GM21515 (cell line): ENCODE results near the gene LGR4.
"Not testable (repeated sequence)": the region's sequence is repeated elsewhere in the genome, so short reads cannot be mapped to it uniquely, and the experiment has no call there.

Experiments
- ATAC-seq: cut with Tn5 transposase; IDR thresholded peaks from one replicate; pipeline ENCODE4 v1.9.1; 2021; ENCODE audit not compliant: unreplicated experiment

The LGR4 gene

DNA sequence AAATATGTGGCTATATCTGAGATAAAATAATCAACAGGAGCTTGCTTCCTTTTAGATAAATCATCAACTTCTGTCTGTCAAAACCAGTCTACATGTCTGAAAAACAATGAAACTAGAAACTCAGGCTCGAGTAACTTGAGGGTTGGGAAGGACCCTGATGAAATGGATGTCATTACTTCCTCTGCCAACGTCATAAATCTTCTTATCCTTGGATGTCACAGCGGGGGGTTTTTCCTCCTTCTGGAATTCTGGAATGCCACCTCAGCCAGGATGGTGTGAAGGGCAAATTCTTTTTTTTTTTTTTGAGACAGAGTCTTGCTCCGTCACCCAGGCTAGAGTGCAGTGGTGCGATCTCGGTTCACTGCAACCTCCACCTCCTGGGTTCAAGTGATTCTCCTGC is 13.4 kb downstream of the LGR4 start:
- ATAC-seq = no peak

DNA sequence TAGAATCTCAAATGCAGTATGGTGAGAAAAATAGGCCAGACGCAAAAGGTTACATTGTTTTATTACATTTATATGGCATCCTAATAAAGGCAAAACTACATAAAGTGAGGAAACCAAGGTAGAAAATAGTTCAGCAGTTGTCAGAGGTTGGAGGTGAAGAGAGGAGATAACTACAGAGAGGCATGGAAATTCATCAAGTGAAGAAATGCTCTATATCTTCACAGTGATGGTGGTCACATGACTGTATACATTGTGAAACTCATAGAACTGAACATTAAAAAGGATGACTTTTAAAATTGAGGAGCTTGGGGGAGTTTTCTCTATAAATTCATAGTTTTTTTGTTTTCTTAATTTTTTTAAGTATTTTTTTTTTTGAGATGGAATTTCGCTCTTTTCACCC is 14.4 kb downstream of the LGR4 start:
- no peak for ATAC-seq

DNA sequence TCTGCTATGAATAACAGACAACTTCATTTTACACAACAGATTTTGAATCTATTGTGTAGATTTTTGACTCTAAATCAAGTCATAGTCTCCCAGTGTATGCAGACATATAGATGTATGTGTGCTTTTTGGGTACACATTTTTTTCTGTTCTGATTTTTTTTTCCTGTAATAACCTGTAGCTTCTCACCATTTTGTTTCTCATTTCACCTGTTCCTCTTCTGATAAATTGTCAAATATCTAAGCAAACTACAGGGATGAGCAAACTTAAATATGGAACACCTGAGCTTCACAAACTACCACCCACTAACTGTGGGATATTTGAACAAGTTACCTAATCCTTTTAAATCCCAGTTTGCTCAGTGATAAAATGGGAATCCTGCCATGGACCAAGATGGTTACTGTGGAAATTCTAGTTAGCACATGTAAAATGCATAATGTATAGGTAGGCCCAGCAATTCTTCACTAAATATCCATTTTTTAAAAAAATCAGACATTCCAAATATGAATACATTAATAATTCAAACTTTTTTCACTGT is 15.7 kb downstream of the LGR4 start:
- no peak for ATAC-seq

DNA sequence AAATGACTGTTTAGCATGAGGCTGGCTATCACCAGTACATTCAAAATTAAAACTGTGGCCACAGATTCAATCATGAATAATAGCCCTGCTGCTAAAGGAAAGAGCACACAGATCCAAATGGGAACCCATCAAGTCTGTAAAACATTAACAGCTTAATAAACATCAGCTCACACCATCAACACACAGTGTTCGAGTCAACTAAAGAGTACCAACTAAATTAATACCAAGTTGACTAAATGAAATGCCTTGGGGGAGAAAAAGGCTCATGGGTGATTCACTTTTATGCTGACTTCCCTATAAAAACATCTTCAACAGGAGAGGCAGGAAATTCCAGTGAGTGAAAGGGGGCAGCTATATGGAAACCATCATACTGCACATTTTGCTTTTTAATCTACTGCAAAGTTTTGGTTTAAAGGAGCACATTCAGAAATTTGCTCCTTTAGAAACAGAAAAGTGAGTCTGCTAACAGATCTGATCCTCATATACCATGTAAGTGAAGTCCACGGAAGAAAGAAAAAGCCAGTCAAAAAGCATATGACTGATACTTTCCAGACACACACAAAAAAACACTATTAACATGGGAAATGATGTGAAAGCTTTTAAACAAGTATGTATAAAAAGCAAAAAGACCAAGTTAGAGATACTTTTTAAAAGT is 16.3 kb downstream of the LGR4 start:
- no peak for ATAC-seq

DNA sequence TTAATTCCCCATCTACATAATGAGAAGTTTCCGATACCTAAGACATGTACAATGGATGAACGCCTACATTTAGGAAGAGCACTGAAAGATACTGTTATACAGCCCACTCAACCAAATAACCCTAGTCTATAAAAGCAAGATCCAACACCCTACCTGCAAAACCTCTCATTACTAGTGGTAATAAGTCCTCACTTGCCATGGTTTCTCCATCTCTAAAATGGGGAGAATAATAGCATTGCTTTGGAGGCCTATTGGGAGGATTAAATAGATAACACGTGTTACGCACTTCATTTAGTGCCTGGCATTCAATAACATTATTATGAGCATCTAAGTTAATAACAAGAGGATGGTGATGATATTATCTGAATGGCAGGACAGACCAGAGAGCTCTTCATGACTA is 16.9 kb downstream of the LGR4 start:
- no peak for ATAC-seq

DNA sequence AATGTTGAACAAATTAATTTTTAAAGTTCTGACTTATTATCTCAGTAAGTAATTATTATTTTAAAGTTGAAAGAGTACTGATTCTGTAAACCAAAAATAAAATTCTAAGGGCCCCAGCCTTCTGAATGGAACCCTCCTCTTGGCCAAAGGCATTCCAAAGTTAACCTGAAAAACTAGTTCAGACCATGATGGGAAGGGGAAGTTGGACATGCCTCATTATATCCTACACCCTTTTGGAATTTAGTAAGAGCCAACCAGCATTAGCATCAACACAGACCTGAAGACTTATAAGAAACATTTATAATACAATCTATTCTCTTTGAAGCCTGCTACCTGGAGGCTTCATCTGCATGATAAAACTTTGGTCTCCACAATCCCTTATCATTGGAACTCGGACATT is 18.9 kb downstream of the LGR4 start:
- ATAC-seq = no peak

DNA sequence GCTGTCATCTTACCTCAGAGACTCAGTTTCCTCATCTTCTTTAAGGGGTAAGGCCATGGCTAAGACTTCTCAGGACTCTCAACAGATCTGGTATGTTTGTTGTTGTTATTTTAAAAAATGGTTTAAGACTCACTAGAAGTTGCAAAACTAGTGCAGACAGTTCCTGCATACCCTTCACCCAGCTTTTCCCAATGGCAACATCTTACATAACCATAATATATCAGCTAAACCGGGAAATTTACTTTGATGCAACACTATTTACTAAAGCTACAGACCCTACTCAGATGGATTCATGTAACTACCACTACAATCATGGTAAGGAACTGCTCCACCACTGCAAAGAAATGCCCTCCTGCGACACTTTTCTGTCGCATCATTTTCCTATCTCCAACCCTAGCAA is 20.4 kb downstream of the LGR4 start:
- ATAC-seq = no peak

DNA sequence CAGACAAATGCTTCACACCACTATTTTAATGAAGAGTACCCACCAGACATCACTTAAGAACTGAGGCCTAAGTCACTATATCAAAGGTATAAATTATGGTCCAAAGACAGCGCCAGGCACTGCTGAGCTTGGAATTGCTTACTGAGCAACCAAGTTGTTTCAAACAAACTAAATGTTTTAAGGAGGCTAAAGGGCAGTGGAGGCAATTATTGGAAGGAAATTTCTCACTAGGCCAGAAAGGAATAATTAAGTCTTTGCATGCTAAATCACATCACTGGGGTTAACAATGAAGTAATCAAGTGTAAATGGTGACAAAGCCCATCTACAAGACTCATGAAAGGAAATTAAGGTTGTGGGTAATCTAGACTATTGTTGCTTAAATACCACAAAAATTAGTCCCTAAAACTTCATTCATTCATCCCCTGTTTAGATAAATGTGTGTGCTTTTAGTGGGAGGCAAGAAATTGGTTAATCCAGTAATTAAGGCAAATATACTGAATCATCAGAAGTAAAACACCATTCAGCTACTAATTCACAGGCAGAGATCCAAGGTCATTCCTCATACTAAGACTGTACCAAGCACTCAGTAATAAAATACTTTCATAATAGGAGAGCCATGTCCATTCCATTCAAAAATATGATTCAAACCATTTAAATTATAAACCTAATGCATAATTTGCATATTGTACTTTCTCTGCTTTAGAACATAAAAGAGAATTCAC is 21.2 kb downstream of the LGR4 start:
- ATAC-seq = no peak

DNA sequence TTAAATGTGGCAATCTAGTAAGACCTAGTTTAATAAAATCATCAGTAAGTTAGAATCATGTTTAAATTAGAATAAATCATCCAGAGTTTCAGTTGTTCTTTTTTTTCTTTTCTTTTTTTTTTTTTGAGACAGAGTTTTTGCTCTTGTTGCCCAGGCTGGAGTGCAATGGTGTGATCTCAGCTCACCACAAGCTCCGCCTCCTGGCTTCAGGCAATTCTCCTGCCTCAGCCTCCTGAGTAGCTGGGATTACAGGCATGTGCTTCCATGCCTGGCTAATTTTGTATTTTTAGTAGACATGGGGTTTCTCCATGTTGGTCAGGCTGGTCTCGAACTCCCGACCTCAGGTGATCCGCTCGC is 24.4 kb downstream of the LGR4 start:
- not testable (repeated sequence) for ATAC-seq

DNA sequence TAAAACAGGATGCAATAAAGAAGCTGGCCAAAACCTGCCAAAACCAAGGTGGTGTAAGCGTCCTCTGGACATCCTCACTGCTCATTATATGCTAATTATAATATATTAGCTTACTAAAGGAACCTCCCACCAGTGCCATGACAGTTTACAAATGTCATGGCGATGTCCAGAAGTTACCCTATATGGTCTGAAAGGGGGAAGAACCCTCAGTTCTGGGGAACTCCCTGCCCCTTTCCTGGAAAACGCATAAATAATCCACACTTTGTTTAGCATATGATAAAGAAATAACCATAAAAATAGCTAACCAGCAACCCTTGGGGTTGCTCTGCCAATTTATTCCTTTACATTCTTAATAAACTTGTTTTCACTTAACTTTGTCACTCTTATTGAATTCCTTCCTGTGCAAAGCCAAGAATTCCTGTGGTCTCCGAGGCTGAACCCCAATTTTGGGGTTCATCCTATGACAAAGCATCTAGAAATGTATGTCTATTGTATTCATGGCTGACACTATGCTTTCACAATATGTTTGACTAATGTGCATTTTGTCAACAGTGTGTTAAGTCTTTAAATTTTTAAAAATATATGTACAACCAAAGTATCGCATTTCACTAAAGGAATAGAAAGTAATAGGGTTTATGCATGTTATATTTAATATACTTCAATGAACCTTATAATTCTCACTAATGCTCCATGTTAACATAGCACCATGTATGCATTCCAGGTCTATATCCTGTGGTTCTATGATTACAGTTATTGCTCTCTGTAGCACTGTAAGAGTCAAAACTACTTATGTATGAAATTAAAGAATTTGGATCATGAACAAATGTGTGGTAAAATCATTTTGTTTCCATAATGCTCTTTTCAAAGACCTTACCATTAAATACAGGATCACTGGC is 25.1 kb downstream of the LGR4 start:
- no peak for ATAC-seq

DNA sequence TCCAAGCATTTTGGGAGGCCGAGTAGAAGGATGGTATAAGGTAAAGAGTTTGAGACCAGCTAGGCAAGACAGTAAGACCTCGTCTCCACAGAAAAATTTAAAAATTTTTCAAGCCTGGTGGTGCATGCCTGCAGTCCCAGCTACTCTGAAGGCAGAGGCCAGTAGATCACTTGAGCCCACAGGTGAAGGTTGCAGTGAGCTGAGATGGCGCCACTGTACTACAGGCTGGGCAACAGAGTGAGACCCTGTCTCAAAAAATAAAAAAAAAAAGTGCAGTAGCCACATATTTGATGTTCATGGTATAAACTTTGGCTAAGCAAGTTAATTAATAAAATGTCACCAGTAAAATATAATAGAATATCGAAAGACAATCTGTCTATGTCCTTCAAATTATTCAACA is 27.0 kb downstream of the LGR4 start:
- ATAC-seq = no peak

DNA sequence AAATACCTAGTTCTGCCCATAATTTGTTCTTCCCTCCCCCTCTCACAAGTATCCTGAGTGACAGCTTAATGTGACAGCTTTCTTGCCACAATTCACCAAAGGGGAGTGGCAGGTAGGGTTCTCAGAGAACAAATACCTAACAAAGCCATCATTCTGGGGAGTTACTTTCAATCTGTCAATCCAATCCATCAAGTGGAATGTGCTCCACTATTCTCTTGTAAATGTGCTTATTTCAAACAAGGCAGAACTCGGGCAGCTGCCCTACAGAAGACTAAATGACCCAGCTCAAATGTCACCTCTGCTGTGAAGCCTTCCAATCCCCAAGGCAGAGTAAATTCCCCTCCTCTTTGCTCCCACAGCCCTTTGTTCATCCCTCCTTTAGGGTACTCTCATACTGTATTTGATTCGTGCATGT is 27.8 kb downstream of the LGR4 start:
- ATAC-seq = no peak

DNA sequence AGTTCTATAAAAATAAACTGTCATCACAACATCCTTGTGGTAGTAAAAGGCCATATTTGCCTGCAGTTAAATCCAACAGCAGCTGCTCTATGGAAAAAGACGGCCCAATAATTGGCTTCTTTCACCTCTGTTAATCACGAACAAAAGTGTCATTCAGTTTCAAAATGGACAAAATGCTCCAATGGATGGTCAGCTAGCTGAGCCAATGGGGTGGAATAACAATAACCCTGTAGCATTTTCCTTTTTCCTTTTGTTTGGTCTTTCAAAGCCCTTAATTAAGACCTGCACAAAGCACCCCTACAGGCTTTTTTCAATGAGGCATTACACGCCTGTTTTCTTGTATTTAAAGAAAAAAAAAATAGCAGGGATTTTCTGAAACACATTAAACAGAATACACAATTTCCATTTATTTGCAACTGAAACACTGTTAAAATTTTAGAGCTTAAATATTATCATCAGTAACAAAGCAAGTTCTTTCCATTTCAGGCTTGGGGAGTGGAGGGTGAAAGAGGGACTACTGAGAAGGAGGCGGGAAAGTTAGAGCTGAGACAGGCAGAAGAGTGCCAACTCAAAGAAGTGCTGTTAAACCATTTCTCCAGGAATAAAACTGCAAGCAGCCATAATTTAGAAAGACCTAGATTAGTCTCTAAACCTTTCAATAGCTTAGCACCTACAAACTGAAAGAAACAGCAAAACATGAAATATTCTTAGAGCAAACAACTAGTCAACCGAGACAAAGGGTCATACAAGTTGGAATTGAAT is 28.7 kb downstream of the LGR4 start:
- ATAC-seq = no peak

DNA sequence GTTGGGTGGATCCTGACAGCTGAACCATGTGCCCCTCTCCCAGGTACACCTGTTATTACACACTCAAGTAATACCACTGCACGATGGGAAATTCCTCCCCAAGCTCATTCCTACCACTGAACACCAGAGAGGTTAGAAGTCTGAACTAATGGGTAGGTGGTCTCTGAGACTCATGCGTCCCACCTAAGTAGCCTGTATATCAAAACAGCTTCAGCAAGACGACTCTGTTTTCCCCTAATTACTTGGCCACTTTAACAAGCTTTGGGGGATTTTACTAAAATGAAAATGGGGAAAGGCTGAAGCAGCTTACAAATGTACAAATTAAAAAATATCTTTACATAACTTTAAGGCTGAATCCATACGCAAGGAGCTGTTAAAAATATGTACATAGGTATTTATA is 29.4 kb downstream of the LGR4 start:
- ATAC-seq = no peak

DNA sequence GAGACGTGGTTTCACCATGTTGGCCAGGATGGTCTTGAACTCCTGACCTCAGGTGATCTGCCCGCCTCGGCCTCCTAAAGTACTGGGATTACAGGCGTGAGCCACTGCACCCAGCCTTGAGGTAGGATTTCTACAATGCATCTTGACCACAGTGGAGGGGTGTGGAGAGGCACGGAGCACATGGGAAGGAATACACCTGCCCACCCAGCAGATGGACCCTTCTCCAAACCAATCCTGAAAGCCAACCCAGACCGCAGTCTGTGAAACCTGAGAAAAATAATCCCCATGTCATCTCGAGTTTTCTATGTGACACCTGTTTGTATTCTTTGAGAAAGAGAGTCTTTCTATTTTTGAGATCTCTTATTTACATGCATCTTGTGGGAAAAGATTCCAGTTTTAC is 32.5 kb downstream of the LGR4 start:
- ATAC-seq = no peak

DNA sequence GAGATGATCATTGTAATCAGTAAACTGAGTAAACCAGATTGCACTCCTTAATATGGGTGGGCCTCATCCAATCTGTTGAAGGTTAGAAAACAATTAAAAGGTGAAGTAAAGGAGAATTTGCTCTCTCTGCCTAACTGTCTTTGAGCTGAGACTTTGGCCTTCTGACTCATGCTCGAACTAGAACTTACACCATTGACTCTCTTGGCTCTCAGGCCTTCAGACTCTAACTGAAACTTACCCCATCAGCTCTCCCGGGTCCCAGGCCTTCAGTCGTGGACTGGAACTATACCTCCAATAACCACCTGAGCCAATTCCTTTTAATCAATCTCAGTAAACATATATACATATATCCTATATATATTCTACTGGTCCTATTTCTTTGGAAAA is 34.0 kb downstream of the LGR4 start:
- no peak for ATAC-seq

DNA sequence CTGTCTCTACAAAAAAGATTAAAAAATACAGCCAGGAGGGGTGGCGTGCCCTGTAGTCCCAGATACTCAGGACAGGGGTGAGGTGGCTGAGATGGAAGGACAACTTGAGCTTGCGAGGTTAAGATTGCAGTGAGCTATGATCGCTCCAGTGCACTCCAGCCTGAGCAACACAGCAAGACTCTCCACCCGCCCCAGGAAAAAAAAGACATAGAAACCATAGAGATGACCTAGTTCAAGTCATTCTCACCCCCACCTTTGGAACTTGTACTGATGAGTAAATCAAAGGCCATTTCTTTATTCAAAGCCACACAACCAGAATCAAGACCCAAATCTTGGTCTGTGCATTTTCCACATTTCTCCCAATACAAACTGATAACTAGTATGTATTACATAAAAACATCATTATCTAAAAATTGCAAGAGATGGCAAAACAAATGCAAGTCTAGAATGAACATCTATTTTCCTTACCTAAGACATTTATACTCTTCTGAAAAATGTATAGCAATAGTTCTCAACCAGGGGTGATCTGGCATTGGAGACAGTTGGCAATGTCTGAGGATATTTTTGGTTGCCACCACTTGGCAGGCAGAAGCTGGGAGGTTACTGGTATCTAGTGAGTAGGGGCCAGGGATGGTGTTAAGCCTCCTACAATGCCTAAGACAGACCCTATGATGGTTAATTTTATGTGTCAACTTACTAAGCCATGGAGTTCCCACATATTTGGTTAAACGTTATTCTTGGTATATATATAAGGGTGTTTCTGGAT is 34.6 kb downstream of the LGR4 start:
- no peak for ATAC-seq

DNA sequence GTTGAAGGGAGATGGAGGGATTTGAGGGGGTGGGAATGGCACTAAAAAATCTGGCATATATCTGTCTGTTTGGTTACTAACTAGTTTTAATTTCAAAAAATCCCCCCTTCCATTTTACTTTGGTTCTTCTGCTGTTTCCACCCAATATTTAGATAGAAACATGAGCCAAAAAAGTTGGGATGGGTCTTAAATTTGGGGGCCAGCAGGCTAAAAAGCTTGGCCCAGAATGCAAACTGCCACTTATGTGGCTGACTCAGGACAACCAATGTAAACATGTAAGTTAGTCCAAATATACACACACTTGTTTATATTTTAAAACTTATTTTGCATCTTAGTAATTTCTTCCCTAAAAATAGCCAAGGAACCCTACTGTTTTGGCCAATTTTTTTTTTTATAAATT is 35.7 kb downstream of the LGR4 start:
- no peak for ATAC-seq

DNA sequence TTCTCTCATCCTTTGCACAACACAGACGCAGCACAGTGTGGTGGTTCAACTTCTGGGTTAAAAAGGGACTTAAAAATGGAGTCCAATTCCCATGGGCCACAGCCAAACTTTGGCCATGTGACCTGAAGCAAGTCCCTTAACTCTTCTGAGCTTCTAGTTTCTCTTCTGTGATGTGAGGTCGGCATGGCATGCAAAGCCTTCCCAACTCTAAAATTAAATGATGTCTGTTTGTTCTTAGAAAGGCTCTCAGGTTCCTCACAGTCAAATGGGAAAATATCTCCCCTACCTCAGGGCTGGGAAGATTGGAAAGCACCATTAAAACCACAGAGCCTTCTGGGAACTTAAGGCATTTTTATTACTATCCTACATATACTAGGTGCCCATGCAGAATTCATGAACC is 38.8 kb downstream of the LGR4 start:
- no peak for ATAC-seq

DNA sequence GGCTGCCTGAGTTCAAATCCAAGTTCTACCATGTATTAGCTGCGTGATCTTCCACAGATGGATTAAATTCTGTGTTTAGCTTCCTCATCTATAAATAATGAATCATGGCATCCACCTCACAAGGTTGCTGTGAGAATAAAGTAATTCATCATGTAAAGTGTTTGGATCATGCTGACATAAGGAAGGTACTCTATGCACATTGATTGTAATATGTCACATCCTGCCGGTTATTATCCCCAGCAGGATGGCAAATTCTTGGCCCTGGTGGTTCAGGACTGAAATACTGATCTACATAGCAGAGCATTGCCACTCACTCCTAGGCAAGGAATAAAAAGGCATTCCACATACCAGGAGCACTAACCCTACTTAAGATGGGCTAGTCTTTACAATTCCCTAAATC is 40.8 kb downstream of the LGR4 start:
- no peak for ATAC-seq
